H9 (cell line): ENCODE measurements around the gene SDR42E1. TPM values are rescaled to one million over a fixed set of nuclear protein-coding genes. Genes with fewer than 3 reads are reported as not detected.

Experiments
- DNase-seq: peaks from one replicate; pipeline ENCODE4 v3.0.0-alpha.2; 2017
- H2AFZ ChIP-seq: one replicate; pipeline ENCODE4 v1.6.1; 2013; ENCODE audit warnings: mild to moderate bottlenecking, low read length, control low read depth, moderate library complexity
- H2AK5ac ChIP-seq: 2 replicates; pipeline ENCODE4 v1.6.1; 2013; ENCODE audit warnings: low read length, control low read depth, mixed read lengths; ENCODE audit not compliant: insufficient read length
- H2BK120ac ChIP-seq: one replicate; pipeline ENCODE4 v1.6.1; 2013; ENCODE audit warnings: low read depth, mild to moderate bottlenecking, low read length, control low read depth, inconsistent platforms; ENCODE audit not compliant: poor library complexity, severe bottlenecking
- H2BK12ac ChIP-seq: 2 replicates; pipeline ENCODE4 v1.6.1; 2013; ENCODE audit warnings: low read length, control low read depth, mixed read lengths, low read depth; ENCODE audit not compliant: insufficient read length
- H2BK15ac ChIP-seq: 2 replicates; pipeline ENCODE4 v1.6.1; 2013; ENCODE audit warnings: low read depth, low read length, control low read depth
- H2BK20ac ChIP-seq: one replicate; pipeline ENCODE4 v1.6.1; 2013; ENCODE audit warnings: low read depth, mild to moderate bottlenecking, low read length, control low read depth, inconsistent platforms; ENCODE audit not compliant: poor library complexity, severe bottlenecking
- H2BK5ac ChIP-seq: 2 replicates; pipeline ENCODE4 v1.6.1; 2013; ENCODE audit warnings: low read length, control low read depth, mixed read lengths; ENCODE audit not compliant: insufficient read length
- H3K14ac ChIP-seq: 2 replicates; pipeline ENCODE4 v1.6.1; 2013; ENCODE audit warnings: low read length, control low read depth; ENCODE audit not compliant: insufficient read depth
- H3K18ac ChIP-seq: 2 replicates; pipeline ENCODE4 v1.6.1; 2013; ENCODE audit warnings: low read depth, mild to moderate bottlenecking, mixed read lengths, low read length, control low read depth; ENCODE audit not compliant: insufficient read length
- H3K23ac ChIP-seq: 2 replicates; pipeline ENCODE4 v1.6.1; 2013; ENCODE audit warnings: low read length, control low read depth, mixed read lengths, low read depth; ENCODE audit not compliant: insufficient read length
- H3K23me2 ChIP-seq: 2 replicates; pipeline ENCODE4 v1.6.1; 2013; ENCODE audit warnings: low read depth, mild to moderate bottlenecking, mixed read lengths, low read length, control low read depth; ENCODE audit not compliant: insufficient read length, poor library complexity, severe bottlenecking
- H3K27ac ChIP-seq: 2 replicates; pipeline ENCODE4 v1.5.1; 2013; ENCODE audit warnings: low read length, control low read depth, mixed read lengths, low read depth; ENCODE audit not compliant: insufficient read length
- H3K27me3 ChIP-seq: 2 replicates; pipeline ENCODE4 v1.6.1; 2013; ENCODE audit warnings: low read length, control low read depth, inconsistent platforms; ENCODE audit not compliant: insufficient read depth
- H3K4ac ChIP-seq: 2 replicates; pipeline ENCODE4 v1.6.1; 2013; ENCODE audit warnings: low read depth, mild to moderate bottlenecking, control low read depth, inconsistent platforms, low read length, moderate library complexity
- H3K4me1 ChIP-seq: 2 replicates; pipeline ENCODE4 v1.6.1; 2013; ENCODE audit warnings: low read length, control low read depth, inconsistent platforms; ENCODE audit not compliant: insufficient read depth
- H3K4me2 ChIP-seq: 2 replicates; pipeline ENCODE4 v1.6.1; 2013; ENCODE audit warnings: low read length, control low read depth, mixed read lengths; ENCODE audit not compliant: insufficient read length, insufficient read depth
- H3K56ac ChIP-seq: 2 replicates; pipeline ENCODE4 v1.6.1; 2013; ENCODE audit warnings: low read depth, mild to moderate bottlenecking, mixed read lengths, low read length, control low read depth; ENCODE audit not compliant: insufficient read length
- H3K79me1 ChIP-seq: 2 replicates; pipeline ENCODE4 v1.6.1; 2013; ENCODE audit warnings: low read depth, mild to moderate bottlenecking, moderate library complexity, low read length, control low read depth, inconsistent platforms; ENCODE audit not compliant: insufficient read depth, poor library complexity, severe bottlenecking
- H3K79me2 ChIP-seq: 2 replicates; pipeline ENCODE4 v1.6.1; 2013; ENCODE audit warnings: low read length, control low read depth, inconsistent platforms; ENCODE audit not compliant: insufficient read depth
- H3K9ac ChIP-seq: 2 replicates; pipeline ENCODE4 v1.6.1; 2013; ENCODE audit warnings: low read length, control low read depth, mixed read lengths; ENCODE audit not compliant: insufficient read length; ENCODE audit errors: extremely low read depth
- H3K9me3 ChIP-seq: one replicate; pipeline ENCODE4 v1.6.1; 2013; ENCODE audit warnings: low read depth, low read length, inconsistent platforms; ENCODE audit not compliant: control insufficient read depth
- H3T11ph ChIP-seq: one replicate; pipeline ENCODE4 v1.6.1; 2013; ENCODE audit warnings: mild to moderate bottlenecking, low read length, control low read depth, inconsistent platforms
- H4K20me1 ChIP-seq: one replicate; pipeline ENCODE4 v1.6.1; 2013; ENCODE audit not compliant: control insufficient read depth, insufficient read length, insufficient read depth
- H4K5ac ChIP-seq: 2 replicates; pipeline ENCODE4 v1.6.1; 2013; ENCODE audit warnings: low read depth, mild to moderate bottlenecking, mixed read lengths, low read length, control low read depth; ENCODE audit not compliant: insufficient read length
- H4K8ac ChIP-seq: replicated peaks from 2 replicates; pipeline ENCODE4 v1.6.1; 2013; ENCODE audit warnings: low read length, control low read depth, mixed read lengths, low read depth; ENCODE audit not compliant: insufficient read length
- H4K91ac ChIP-seq: 2 replicates; pipeline ENCODE4 v1.6.1; 2013; ENCODE audit warnings: low read depth, mild to moderate bottlenecking, moderate library complexity, mixed read lengths, low read length, control low read depth; ENCODE audit not compliant: insufficient read length
- H3K27ac Mint-ChIP-seq, 3 experiments: 2 replicates in 2 of 3; 3 replicates in 1 of 3; pipeline ENCODE4 v1.8.0; 2020 to 2021; ENCODE audit warnings: mixed read lengths in 3 of 3, mild to moderate bottlenecking in 1 of 3, moderate library complexity in 1 of 3
- H3K27me3 Mint-ChIP-seq: 2 replicates; pipeline ENCODE4 v1.8.0; 2021; ENCODE audit warnings: low read depth, mild to moderate bottlenecking, moderate library complexity, mixed read lengths
- H3K36me3 Mint-ChIP-seq, 3 experiments: 2 replicates in 2 of 3; 3 replicates in 1 of 3; pipeline ENCODE4 v1.8.0; 2020 to 2021; ENCODE audit warnings: low read depth in 3 of 3, mixed read lengths in 3 of 3; ENCODE audit not compliant: insufficient read depth in 1 of 3
- H3K4me1 Mint-ChIP-seq, 2 experiments: 2 replicates each; pipeline ENCODE4 v1.8.0; 2020; ENCODE audit warnings: mixed read lengths in 2 of 2
- H3K4me3 Mint-ChIP-seq, 2 experiments: 2 replicates in 1 of 2; 3 replicates in 1 of 2; pipeline ENCODE4 v1.8.0; 2020 to 2021; ENCODE audit warnings: mild to moderate bottlenecking in 2 of 2, mixed read lengths in 2 of 2, moderate library complexity in 1 of 2
- H3K9me3 Mint-ChIP-seq, 2 experiments: 2 replicates in 1 of 2; 3 replicates in 1 of 2; pipeline ENCODE4 v1.8.0; 2020; ENCODE audit warnings: mild to moderate bottlenecking in 2 of 2, mixed read lengths in 2 of 2, moderate library complexity in 1 of 2
- CTCF ChIP-seq: fragments of 200-600 bp; sonication (generic); conservative IDR thresholded peaks from 3 replicates; pipeline ENCODE4 v1.8.0; 2021; ENCODE audit warnings: antibody characterized with exemption, mild to moderate bottlenecking
- WGBS: extraction: QIAGEN DNeasy Blood & Tissue Kit; methylation state at CpG from one replicate; pipeline ENCODE4 v1.1.7; 2013; ENCODE audit warnings: missing lambda C conversion rate, low lambda C conversion rate, mixed read lengths; ENCODE audit not compliant: insufficient read length; ENCODE audit errors: extremely low coverage; 5-methylcytosine and 5-hydroxymethylcytosine counted together
- total RNA-seq: library from RNA; stranded (reverse); gene quantifications from 2 replicates; pipeline ENCODE4 v1.2.1, GENCODE V29; 2021

Gene SDR42E1
- total RNA-seq, 1 experiment from 2014 or later, result not detected

- no peak for DNase-seq
- TF ChIP-seq CTCF, result no peak
- peaks cover 4% of the 10 kb centered on the region; the same call in 1 of the 2 replicates for H3K4me1 ChIP-seq
- no peak overlapping the region for H4K8ac ChIP-seq
- H2BK20ac ChIP-seq, result no peak overlapping the region
- H3K9ac ChIP-seq, result no peak overlapping the region
- no peak overlapping the region for H4K91ac ChIP-seq
- no peak overlapping the region for H3K23ac ChIP-seq
- no peak overlapping the region for H4K5ac ChIP-seq
- no peaks in the 10 kb centered on the region for H3K9me3 ChIP-seq
- H2BK5ac ChIP-seq, result no peak overlapping the region
- H3T11ph ChIP-seq, result no peak overlapping the region
- no peaks in the 10 kb centered on the region for H3K79me2 ChIP-seq
- no peak overlapping the region for H2BK15ac ChIP-seq
- Mint-ChIP-seq H3K36me3 (no peaks in the 10 kb centered on the region), H3K4me1 (peaks cover 6 to 9% of the 10 kb centered on the region in 2 experiments), H3K4me3 (no peak overlapping the region), H3K27ac (no peak overlapping the region), H3K27me3 (peaks cover 4% of the 10 kb centered on the region; the same call in 1 of the 2 replicates), H3K9me3 (no peaks in the 10 kb centered on the region)
- no peak overlapping the region for H2AK5ac ChIP-seq
- no CpG with 5 or more reads among the region's 2 CpGs for WGBS
- no peaks in the 10 kb centered on the region for H3K79me1 ChIP-seq
- H2BK12ac ChIP-seq, result no peak overlapping the region
- H3K18ac ChIP-seq, result no peak overlapping the region
- H3K27me3 ChIP-seq, result no peaks in the 10 kb centered on the region
- H3K4me2 ChIP-seq, result no peak overlapping the region
- no peak overlapping the region for H2BK120ac ChIP-seq
- no peak overlapping the region for H3K14ac ChIP-seq
- no peaks in the 10 kb centered on the region for H3K23me2 ChIP-seq
- H4K20me1 ChIP-seq, result no peaks in the 10 kb centered on the region
- H3K4ac ChIP-seq, result no peak overlapping the region
- H3K56ac ChIP-seq, result no peak overlapping the region
- H3K27ac ChIP-seq, result no peak overlapping the region
- H2AFZ ChIP-seq, result no peak overlapping the region
Observed at GRCh38 chr16:82042846-82043245, 31.6 kb upstream of the SDR42E1 start.
